ENCODE results near the gene TSPYL6. TPM values are rescaled to one million over a fixed set of nuclear protein-coding genes. Genes with fewer than 3 reads are reported as not detected.

The TSPYL6 gene
- total RNA-seq, 1 donor from 2014 or later = not detected

GRCh38 chr2:54208364-54209240, 47.4 kb downstream of the TSPYL6 start:
- Mint-ChIP-seq H3K36me3 (ENCODE audit: low read depth) (no peaks in the 10 kb centered on the region), H3K4me1 (ENCODE audit: low read depth) (peaks cover 4% of the 10 kb centered on the region), H3K27me3 (ENCODE audit: low read depth) (no peaks in the 10 kb centered on the region), H3K4me3 (ENCODE audit: low read depth) (no peak overlapping the region), H3K27ac (no peak overlapping the region), H3K9me3 (no peaks in the 10 kb centered on the region)
- intact Hi-C loops (cut with micrococcal nuclease) = no loop called here
- DNase-seq (ENCODE audit: low spot score) = no peak

- Mint-ChIP-seq H3K4me1 (ENCODE audit: low read depth) (peaks cover 4% of the 10 kb centered on the region), H3K4me3 (ENCODE audit: low read depth) (no peak overlapping the region), H3K27ac (no peak overlapping the region), H3K27me3 (ENCODE audit: low read depth) (no peaks in the 10 kb centered on the region), H3K36me3 (ENCODE audit: low read depth) (no peaks in the 10 kb centered on the region), H3K9me3 (no peaks in the 10 kb centered on the region)
- DNase-seq (ENCODE audit: low spot score) = no peak
- intact Hi-C loops (cut with micrococcal nuclease) = no loop called here
These were observed 48.3 kb downstream of the TSPYL6 start for GRCh38 chr2:54207666-54208195.

DNA sequence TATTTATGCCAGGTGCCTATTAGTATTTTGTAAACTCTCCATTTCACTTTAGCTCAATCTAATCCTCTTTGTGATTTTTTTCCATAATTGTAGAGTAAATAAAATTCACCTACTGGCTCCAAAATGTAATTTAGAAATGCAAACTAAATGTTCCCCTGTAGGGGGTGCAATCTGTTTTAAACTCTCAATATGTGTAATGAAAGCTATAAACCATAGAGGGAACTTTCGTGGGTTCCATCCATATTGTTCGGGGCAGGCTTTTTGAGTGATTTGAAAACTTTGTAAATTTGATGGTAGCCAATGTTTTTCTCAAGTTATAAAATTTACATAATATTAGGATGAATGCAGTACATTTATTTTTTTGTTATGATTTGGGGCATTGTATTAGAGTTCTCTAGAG, 49.4 kb downstream of the TSPYL6 start:
- intact Hi-C loops (cut with micrococcal nuclease) = no loop called here
- H3K27ac Mint-ChIP-seq = no peak overlapping the region
- DNase-seq (ENCODE audit: low spot score) = no peak
- H3K27me3 Mint-ChIP-seq (ENCODE audit: low read depth) = no peaks in the 10 kb centered on the region
- H3K4me1 Mint-ChIP-seq (ENCODE audit: low read depth) = peaks cover 4% of the 10 kb centered on the region
- H3K4me3 Mint-ChIP-seq (ENCODE audit: low read depth) = no peak overlapping the region
- H3K36me3 Mint-ChIP-seq (ENCODE audit: low read depth) = no peaks in the 10 kb centered on the region
- no peaks in the 10 kb centered on the region for H3K9me3 Mint-ChIP-seq

DNA sequence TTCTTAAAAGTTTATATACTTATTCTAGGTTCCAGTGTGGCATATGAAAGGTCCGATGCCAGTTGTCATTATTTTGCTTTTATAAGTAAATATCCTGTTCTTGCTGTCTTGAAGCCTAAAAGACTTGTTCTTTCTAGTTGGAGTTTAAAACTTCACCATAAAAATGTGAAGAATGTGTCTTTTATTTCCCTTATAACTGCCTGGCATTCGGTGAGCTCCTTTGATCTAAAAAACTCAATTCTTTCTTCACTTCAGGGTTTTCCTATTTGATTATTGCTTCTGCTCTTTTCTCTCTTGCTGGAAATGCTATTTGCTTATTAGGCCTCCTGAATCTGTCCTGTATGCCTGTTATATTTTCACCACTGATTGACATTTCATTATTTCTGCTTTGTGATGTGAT, 51.6 kb downstream of the TSPYL6 start:
- H3K27me3 Mint-ChIP-seq (ENCODE audit: low read depth) = no peaks in the 10 kb centered on the region
- no peak overlapping the region for H3K4me3 Mint-ChIP-seq (ENCODE audit: low read depth)
- intact Hi-C loops (cut with micrococcal nuclease) = no loop called here
- peaks cover 4% of the 10 kb centered on the region for H3K4me1 Mint-ChIP-seq (ENCODE audit: low read depth)
- no peaks in the 10 kb centered on the region for H3K9me3 Mint-ChIP-seq
- no peak for DNase-seq (ENCODE audit: low spot score)
- H3K36me3 Mint-ChIP-seq (ENCODE audit: low read depth) = no peaks in the 10 kb centered on the region
- no peak overlapping the region for H3K27ac Mint-ChIP-seq

Other genes with a start within 250 kb of the TSPYL6 start
- 4.3 and 6.5 TPM in 2 replicates for gene ACYP2, start 140.6 kb downstream of the TSPYL6 start, total RNA-seq
- gene SPTBN1, start 200.1 kb upstream of the TSPYL6 start, total RNA-seq = 67.9 and 70.3 TPM in 2 replicates

Data from activated T-helper 2 cell treated with anti-CD3 and anti-CD28 coated beads, Interferon-gamma antibody, Interleukin-2, Interleukin-4, amounts not matched to agents 10 μg/mL and 5 μg/mL and 100 μg/mL, durations not matched to agents 14 hours and 24 hours and 36 hours (primary cell).